Transverse colon (tissue), 3 donors: ENCODE data around the gene UBTFL1.
"Not testable (repeated sequence)": the region's sequence is repeated elsewhere in the genome, so short reads cannot be mapped to it uniquely, and the experiment has no call there.

Experiments used
- EP300 ChIP-seq: sonication (generic); formaldehyde crosslinking; IDR thresholded peaks from one replicate; pipeline ENCODE4 v1.6.1; 2017; ENCODE audit warnings: antibody characterized with exemption, low read depth
- POLR2A ChIP-seq: fragments of 450-650 bp; IDR thresholded peaks from one replicate; pipeline ENCODE4 v1.6.1; 2016; ENCODE audit warnings: antibody characterized with exemption, mild to moderate bottlenecking, moderate library complexity
- TF ChIP-seq, protein P1 (sequence below), 5 experiments: fragments of 200-600 bp in 3 of 5; fragments of 450-650 bp in 2 of 5; sonication (generic) in 3 of 5; IDR thresholded peaks; 1 replicate in 2 of 5; 2 replicates in 3 of 5; pipeline ENCODE4 v1.5.1; 2016 to 2017; ENCODE audit warnings: antibody characterized with exemption in 5 of 5, inconsistent platforms in 3 of 5, mild to moderate bottlenecking in 2 of 5, moderate library complexity in 1 of 5

DNA sequence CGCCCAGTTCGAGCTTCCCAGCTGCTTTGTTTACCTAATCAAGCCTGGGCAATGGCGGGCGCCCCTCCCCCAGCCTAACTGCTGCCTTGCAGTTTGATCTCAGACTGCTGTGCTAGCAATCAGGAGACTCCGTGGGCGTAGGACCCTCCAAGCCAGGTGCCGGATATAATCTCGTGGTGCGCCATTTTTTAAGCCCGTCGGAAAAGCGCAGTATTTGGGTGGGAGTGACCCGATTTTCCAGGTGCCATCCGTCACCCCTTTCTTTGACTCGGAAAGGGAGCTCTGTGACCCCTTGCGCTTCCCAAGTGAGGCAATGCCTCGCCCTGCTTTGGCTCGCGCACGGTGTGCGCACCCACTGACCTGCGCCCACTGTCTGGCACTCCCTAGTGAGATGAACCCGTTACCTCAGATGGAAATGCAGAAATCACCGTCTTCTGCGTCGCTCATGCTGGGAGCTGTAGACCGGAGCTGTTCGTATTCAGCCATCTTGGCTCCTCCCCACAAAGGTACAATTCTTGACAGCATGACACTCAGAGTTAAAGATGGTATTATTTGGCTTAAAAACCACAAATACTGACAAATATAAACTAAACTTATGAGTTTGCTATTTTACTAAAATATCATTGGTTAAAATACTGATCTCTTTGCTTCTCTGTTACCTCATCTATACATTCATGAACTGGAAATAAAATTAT is 9.6 kb downstream of the UBTFL1 start:
- not testable (repeated sequence) for TF ChIP-seq EP300, POLR2A
- TF ChIP-seq, protein P1, sequence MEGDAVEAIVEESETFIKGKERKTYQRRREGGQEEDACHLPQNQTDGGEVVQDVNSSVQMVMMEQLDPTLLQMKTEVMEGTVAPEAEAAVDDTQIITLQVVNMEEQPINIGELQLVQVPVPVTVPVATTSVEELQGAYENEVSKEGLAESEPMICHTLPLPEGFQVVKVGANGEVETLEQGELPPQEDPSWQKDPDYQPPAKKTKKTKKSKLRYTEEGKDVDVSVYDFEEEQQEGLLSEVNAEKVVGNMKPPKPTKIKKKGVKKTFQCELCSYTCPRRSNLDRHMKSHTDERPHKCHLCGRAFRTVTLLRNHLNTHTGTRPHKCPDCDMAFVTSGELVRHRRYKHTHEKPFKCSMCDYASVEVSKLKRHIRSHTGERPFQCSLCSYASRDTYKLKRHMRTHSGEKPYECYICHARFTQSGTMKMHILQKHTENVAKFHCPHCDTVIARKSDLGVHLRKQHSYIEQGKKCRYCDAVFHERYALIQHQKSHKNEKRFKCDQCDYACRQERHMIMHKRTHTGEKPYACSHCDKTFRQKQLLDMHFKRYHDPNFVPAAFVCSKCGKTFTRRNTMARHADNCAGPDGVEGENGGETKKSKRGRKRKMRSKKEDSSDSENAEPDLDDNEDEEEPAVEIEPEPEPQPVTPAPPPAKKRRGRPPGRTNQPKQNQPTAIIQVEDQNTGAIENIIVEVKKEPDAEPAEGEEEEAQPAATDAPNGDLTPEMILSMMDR (IDR thresholded peaks at IDR 0.05) = not testable (repeated sequence)
